A673 (cell line): ENCODE measurements around the gene SKI. TPM values are rescaled to one million over a fixed set of nuclear protein-coding genes. Genes with fewer than 3 reads are reported as not detected.

Source experiments
- BruUV-seq: library from RNA; stranded (reverse); fragments of 400-500 nt; replicated peaks from 2 replicates; lab custom pipeline; 2021; lab: Mats Ljungman, UMichigan
- CTCF ChIA-PET: fragments of 300-600 bp; sonication (Branson Sonifier 250); formaldehyde crosslinking; loops from one replicate; lab custom pipeline; 2022; ENCODE audit warnings: antibody characterized with exemption; lab: Charles Lee
- POLR2A ChIA-PET: fragments of 300-600 bp; sonication (Branson Sonifier 250); formaldehyde crosslinking; loops from one replicate; lab custom pipeline; 2022; ENCODE audit warnings: antibody characterized with exemption; ENCODE audit not compliant: low non-redundant PET; lab: Charles Lee
- DNase-seq: peaks from one replicate; pipeline ENCODE4 v3.0.0-alpha.2; 2015; ENCODE audit warnings: low spot score
- H3K27ac ChIP-seq: fragments of 200-600 bp; sonication (generic); 2 replicates; pipeline ENCODE4 v1.5.1; 2016; ENCODE audit warnings: mixed run types, low read depth, mild to moderate bottlenecking, mixed read lengths, antibody characterized with exemption, low read length; ENCODE audit not compliant: poor library complexity, severe bottlenecking
- H3K27me3 ChIP-seq: fragments of 200-600 bp; sonication (generic); replicated peaks from 2 replicates; pipeline ENCODE4 v1.6.1; 2017; ENCODE audit warnings: mixed run types, low read depth, mild to moderate bottlenecking, mixed read lengths, antibody characterized with exemption, low read length; ENCODE audit not compliant: insufficient read depth, poor library complexity
- H3K36me3 ChIP-seq: fragments of 200-600 bp; sonication (generic); 2 replicates; pipeline ENCODE4 v1.6.1; 2016; ENCODE audit warnings: mixed run types, mild to moderate bottlenecking, mixed read lengths, antibody characterized with exemption, low read length; ENCODE audit not compliant: insufficient read depth, poor library complexity, severe bottlenecking
- H3K4me1 ChIP-seq: fragments of 200-600 bp; sonication (generic); 2 replicates; pipeline ENCODE4 v1.6.1; 2017; ENCODE audit warnings: mixed run types, mild to moderate bottlenecking, mixed read lengths, antibody characterized with exemption, low read length; ENCODE audit not compliant: insufficient read depth, poor library complexity, severe bottlenecking
- H3K4me3 ChIP-seq: fragments of 200-600 bp; sonication (generic); 2 replicates; pipeline ENCODE4 v1.5.1; 2016; ENCODE audit warnings: low read depth, mixed run types, mild to moderate bottlenecking, mixed read lengths, low read length; ENCODE audit not compliant: poor library complexity, severe bottlenecking
- H3K9me3 ChIP-seq: fragments of 200-600 bp; sonication (generic); 2 replicates; pipeline ENCODE4 v1.6.1; 2016; ENCODE audit warnings: mixed run types, low read depth, mild to moderate bottlenecking, mixed read lengths, antibody characterized with exemption, low read length; ENCODE audit not compliant: poor library complexity, severe bottlenecking
- CTCF ChIP-seq: fragments of 300-800, 200-600 bp; sonication (generic); conservative IDR thresholded peaks from 2 replicates; pipeline ENCODE4 v1.5.1; 2017; ENCODE audit warnings: low read depth, mild to moderate bottlenecking, antibody characterized with exemption, low read length, moderate library complexity, mixed read lengths
- EZH2 ChIP-seq: fragments of 200-600 bp; sonication (generic); IDR thresholded peaks from 2 replicates; pipeline ENCODE4 v1.6.1; 2017; ENCODE audit warnings: borderline replicate concordance, low read depth, mild to moderate bottlenecking, mixed read lengths, antibody characterized with exemption, low read length; ENCODE audit not compliant: poor library complexity, severe bottlenecking
- intact Hi-C: fragments of 100-400 bp; cut with micrococcal nuclease; formaldehyde crosslinking; loops from one replicate; pipeline ENCODE4 v1.10.0; 2022; ENCODE audit not compliant: unreplicated experiment
- total RNA-seq: library from RNA; stranded (reverse); gene quantifications from 2 replicates; pipeline ENCODE4 v1.2.3, GENCODE V29; 2021

SKI gene
- total RNA-seq, 1 experiment from 2014 or later, result 88.1 TPM

DNA sequence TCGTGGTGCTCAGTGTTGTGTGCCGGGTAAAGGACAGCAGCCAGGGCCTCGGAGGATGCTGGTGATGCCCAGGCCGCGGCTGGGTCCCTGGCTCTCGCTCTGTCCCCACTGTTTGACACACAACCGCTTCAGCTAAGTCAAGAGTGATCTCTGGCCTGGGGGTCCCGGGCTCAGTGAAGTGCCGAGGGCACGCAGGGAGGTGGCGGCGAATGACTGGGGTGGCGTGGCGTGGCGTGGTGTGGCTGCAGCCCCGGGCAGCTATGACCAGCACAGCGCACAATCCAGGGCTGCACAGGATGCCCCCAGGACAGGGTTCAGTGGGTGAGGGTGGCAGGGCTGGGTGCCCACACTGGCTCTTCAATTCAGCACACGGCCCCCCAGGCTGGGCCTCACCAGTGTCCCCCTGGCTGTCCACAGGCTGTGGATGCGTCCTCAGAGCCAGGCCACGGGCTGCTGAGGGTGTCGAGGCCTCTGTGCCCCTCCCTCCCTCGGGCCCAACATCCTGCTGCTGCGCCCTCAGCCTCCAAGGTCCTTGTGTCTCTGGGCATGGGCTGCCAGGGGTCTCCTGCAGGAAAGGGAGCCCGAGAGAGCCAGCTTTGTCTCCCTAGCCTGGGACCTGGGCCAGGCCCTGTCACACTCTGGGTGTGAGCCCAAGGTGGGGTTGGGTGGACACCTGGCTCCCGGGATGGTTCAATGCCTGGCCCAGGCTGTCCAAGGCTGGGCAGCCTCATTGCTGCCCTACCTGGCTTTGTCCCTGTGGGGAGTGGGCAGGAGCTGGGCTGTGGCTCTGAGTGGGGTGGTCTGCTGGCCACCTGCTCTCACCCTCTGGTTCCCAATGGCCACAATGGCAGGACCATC, 12.0 kb upstream of the SKI start:
- POLR2A ChIA-PET, result no interaction called here
- TF ChIP-seq CTCF, result no peak
- TF ChIP-seq EZH2, result no peak
- H3K4me1 ChIP-seq, result peaks cover 26% of the 10 kb centered on the region
- H3K36me3 ChIP-seq, result no peaks in the 10 kb centered on the region
- BruUV-seq, result no TSS peak
- H3K27me3 ChIP-seq, result no peaks in the 10 kb centered on the region
- no peaks in the 10 kb centered on the region for H3K9me3 ChIP-seq
- H3K4me3 ChIP-seq, result no peak overlapping the region
- intact Hi-C loops, result no loop called here
- CTCF ChIA-PET, result no interaction called here
- DNase-seq, result no peak
- H3K27ac ChIP-seq, result no peak overlapping the region

GRCh38 chr1:2216767-2217058, 11.4 kb upstream of the SKI start:
- Histone ChIP-seq H3K36me3 (no peaks in the 10 kb centered on the region), H3K27ac (no peak overlapping the region), H3K4me3 (no peak overlapping the region), H3K4me1 (peaks cover 26% of the 10 kb centered on the region), H3K9me3 (no peaks in the 10 kb centered on the region), H3K27me3 (no peaks in the 10 kb centered on the region)
- POLR2A ChIA-PET, result no interaction called here
- no peak for TF ChIP-seq CTCF
- no peak for TF ChIP-seq EZH2
- DNase-seq, result no peak
- BruUV-seq, result no TSS peak
- intact Hi-C loops, result no loop called here
- CTCF ChIA-PET, result no interaction called here

GRCh38 chr1:2221271-2221670, 6.8 kb upstream of the SKI start:
- H3K27me3 ChIP-seq, result no peaks in the 10 kb centered on the region
- H3K36me3 ChIP-seq, result no peaks in the 10 kb centered on the region
- H3K4me1 ChIP-seq, result no peaks in the 10 kb centered on the region
- TF ChIP-seq EZH2 (no peak), CTCF (no peak)
- intact Hi-C loops, result no loop called here
- ChIA-PET POLR2A (no interaction called here), CTCF (no interaction called here)
- H3K27ac ChIP-seq, result no peak overlapping the region
- H3K4me3 ChIP-seq, result no peak overlapping the region
- DNase-seq, result no peak
- no peaks in the 10 kb centered on the region for H3K9me3 ChIP-seq
- BruUV-seq, result no TSS peak
